ENCODE data around the gene C1orf174. TPM values are rescaled to one million over a fixed set of nuclear protein-coding genes. Genes with fewer than 3 reads are reported as not detected.

C1orf174 gene
- total and polyA plus RNA-seq, 2 of the 13 experiments (the other 11 are each of a cell fraction or from before 2014, with no cell fraction given) = 21.6 to 31.4 TPM

DNA sequence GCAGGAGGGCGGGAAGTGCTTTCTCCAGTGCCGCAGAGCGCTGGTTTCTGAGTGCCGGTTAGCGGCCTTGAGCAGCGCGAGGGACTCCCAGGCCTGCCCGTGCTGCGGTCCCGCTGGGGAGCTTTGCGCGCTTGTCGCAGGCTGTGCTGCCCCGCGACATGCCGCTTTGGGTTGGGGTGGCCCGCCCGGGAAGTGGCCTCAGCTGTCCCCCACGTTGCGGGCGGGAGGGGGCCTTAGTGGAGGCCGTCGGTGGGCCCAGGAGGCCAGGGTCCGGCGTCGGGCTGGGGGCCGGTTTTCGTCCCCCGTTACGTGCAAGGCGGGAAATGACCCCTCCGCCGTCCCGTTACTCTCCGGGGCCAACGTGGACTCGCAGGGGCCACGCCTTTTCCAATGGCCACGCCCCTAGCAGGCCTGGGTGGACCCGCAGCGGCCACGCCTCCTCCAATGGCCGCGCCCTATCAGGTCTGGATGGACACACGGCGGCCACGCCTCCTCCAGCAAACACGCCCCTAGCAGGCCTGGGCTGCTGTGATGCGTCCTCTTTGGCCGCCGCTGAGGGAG is 977 bp upstream of the C1orf174 start (continued):
- TF ChIP-seq, protein P1, sequence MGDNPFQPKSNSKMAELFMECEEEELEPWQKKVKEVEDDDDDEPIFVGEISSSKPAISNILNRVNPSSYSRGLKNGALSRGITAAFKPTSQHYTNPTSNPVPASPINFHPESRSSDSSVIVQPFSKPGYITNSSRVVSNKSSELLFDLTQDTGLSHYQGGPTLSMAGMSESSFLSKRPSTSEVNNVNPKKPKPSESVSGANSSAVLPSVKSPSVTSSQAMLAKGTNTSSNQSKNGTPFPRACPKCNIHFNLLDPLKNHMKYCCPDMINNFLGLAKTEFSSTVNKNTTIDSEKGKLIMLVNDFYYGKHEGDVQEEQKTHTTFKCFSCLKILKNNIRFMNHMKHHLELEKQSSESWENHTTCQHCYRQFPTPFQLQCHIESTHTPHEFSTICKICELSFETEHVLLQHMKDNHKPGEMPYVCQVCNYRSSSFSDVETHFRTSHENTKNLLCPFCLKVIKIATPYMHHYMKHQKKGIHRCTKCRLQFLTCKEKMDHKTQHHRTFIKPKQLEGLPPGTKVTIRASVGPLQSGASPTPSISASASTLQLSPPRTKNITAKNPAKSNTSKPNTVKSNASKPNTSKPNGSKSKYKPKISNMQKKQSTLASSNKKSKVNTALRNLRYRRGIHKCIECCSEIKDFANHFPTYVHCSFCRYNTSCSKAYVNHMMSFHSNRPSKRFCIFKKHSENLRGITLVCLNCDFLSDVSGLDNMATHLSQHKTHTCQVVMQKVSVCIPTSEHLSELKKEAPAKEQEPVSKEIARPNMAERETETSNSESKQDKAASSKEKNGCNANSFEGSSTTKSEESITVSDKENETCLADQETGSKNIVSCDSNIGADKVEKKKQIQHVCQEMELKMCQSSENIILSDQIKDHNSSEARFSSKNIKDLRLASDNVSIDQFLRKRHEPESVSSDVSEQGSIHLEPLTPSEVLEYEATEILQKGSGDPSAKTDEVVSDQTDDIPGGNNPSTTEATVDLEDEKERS (CRISPR knock-in tag; IDR thresholded peaks at IDR 0.05) = no peak
- TF ChIP-seq ZBTB8A (CRISPR knock-in tag; IDR thresholded peaks at IDR 0.05; ENCODE audit: borderline replicate concordance, low read depth) = 0 out of 2 replicates have a peak, but pooled peaks have one; percentile 32
- peak; percentile 89 for TF ChIP-seq HDAC1 (CRISPR knock-in tag; IDR thresholded peaks at IDR 0.05)
- TF ChIP-seq ZNF10 (CRISPR knock-in tag; IDR thresholded peaks at IDR 0.05; ENCODE audit: borderline replicate concordance, low read depth) = no peak
- no peak; the same call in 1 of the 2 replicates for TF ChIP-seq GZF1 (CRISPR knock-in tag; IDR thresholded peaks at IDR 0.05)
- TF ChIP-seq ZNF670 (CRISPR knock-in tag; IDR thresholded peaks at IDR 0.05; ENCODE audit: borderline replicate concordance) = peak; percentile 91
- no peak for TF ChIP-seq ZNF83 (CRISPR knock-in tag; IDR thresholded peaks at IDR 0.05; ENCODE audit: borderline replicate concordance)
- TF ChIP-seq, protein P2, sequence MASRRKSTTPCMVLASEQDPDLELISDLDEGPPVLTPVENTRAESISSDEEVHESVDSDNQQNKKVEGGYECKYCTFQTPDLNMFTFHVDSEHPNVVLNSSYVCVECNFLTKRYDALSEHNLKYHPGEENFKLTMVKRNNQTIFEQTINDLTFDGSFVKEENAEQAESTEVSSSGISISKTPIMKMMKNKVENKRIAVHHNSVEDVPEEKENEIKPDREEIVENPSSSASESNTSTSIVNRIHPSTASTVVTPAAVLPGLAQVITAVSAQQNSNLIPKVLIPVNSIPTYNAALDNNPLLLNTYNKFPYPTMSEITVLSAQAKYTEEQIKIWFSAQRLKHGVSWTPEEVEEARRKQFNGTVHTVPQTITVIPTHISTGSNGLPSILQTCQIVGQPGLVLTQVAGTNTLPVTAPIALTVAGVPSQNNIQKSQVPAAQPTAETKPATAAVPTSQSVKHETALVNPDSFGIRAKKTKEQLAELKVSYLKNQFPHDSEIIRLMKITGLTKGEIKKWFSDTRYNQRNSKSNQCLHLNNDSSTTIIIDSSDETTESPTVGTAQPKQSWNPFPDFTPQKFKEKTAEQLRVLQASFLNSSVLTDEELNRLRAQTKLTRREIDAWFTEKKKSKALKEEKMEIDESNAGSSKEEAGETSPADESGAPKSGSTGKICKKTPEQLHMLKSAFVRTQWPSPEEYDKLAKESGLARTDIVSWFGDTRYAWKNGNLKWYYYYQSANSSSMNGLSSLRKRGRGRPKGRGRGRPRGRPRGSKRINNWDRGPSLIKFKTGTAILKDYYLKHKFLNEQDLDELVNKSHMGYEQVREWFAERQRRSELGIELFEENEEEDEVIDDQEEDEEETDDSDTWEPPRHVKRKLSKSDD (CRISPR knock-in tag; IDR thresholded peaks at IDR 0.05; ENCODE audit: low read depth) = no peak
- TF ChIP-seq ARID2 (CRISPR knock-in tag; IDR thresholded peaks at IDR 0.05; ENCODE audit: borderline replicate concordance) = no peak
- TF ChIP-seq, protein P3, sequence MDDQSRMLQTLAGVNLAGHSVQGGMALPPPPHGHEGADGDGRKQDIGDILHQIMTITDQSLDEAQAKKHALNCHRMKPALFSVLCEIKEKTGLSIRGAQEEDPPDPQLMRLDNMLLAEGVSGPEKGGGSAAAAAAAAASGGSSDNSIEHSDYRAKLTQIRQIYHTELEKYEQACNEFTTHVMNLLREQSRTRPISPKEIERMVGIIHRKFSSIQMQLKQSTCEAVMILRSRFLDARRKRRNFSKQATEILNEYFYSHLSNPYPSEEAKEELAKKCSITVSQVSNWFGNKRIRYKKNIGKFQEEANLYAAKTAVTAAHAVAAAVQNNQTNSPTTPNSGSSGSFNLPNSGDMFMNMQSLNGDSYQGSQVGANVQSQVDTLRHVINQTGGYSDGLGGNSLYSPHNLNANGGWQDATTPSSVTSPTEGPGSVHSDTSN (CRISPR knock-in tag; IDR thresholded peaks at IDR 0.05; ENCODE audit: borderline replicate concordance) = no peak
- TF ChIP-seq GABPA (IDR thresholded peaks at IDR 0.05; ENCODE audit: low read depth, low read length) = no peak
- TF ChIP-seq GABPA (CRISPR knock-in tag; IDR thresholded peaks at IDR 0.05; ENCODE audit: low read depth) = no peak
- no peak for TF ChIP-seq ZXDC (CRISPR knock-in tag; IDR thresholded peaks at IDR 0.05)
- TF ChIP-seq SP2 (CRISPR knock-in tag; IDR thresholded peaks at IDR 0.05) = peak; percentile 60
- TF ChIP-seq ZFP36L1 (CRISPR knock-in tag; IDR thresholded peaks at IDR 0.05) = peak; percentile 36; the same call in 1 of the 2 replicates
- TF ChIP-seq, protein P4, sequence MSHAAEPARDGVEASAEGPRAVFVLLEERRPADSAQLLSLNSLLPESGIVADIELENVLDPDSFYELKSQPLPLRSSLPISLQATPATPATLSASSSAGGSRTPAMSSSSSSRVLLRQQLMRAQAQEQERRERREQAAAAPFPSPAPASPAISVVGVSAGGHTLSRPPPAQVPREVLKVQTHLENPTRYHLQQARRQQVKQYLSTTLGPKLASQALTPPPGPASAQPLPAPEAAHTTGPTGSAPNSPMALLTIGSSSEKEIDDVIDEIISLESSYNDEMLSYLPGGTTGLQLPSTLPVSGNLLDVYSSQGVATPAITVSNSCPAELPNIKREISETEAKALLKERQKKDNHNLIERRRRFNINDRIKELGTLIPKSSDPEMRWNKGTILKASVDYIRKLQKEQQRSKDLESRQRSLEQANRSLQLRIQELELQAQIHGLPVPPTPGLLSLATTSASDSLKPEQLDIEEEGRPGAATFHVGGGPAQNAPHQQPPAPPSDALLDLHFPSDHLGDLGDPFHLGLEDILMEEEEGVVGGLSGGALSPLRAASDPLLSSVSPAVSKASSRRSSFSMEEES (CRISPR knock-in tag; IDR thresholded peaks at IDR 0.05) = no peak
- no peak for TF ChIP-seq CC2D1A (CRISPR knock-in tag; IDR thresholded peaks at IDR 0.05)
- TF ChIP-seq ZNF207 (IDR thresholded peaks at IDR 0.05; ENCODE audit: borderline replicate concordance) = no peak
